GM12891 (cell line): ENCODE measurements around the gene CAPN11. TPM values are rescaled to one million over a fixed set of nuclear protein-coding genes. Genes with fewer than 3 reads are reported as not detected.

Experiments
- DNase-seq: peaks from one replicate; pipeline ENCODE4 v3.0.0; 2011; ENCODE audit warnings: low spot score; ENCODE audit not compliant: insufficient read length
- FAIRE-seq: peaks from 2 replicates; lab custom pipeline; 2011; peaks lifted over from hg19 to GRCh38; lab: Jason Lieb, UNC
- PAX5 ChIP-seq: IDR thresholded peaks from 2 replicates; pipeline ENCODE4 v1.6.1; 2011; ENCODE audit warnings: low read length, moderate library complexity, mild to moderate bottlenecking; ENCODE audit not compliant: insufficient read depth, severe bottlenecking
- POLR2A ChIP-seq: IDR thresholded peaks from 2 replicates; pipeline ENCODE4 v1.6.1; 2011; ENCODE audit warnings: low read depth, low read length, control low read depth
- POLR2AphosphoS5 ChIP-seq: IDR thresholded peaks from 2 replicates; pipeline ENCODE4 v1.6.1; 2011; ENCODE audit warnings: low read depth, low read length, control low read depth
- POU2F2 ChIP-seq: IDR thresholded peaks from 2 replicates; pipeline ENCODE4 v1.6.1; 2011; ENCODE audit warnings: low read depth, mild to moderate bottlenecking, control low read depth, low read length, moderate library complexity
- SPI1 ChIP-seq: IDR thresholded peaks from 2 replicates; pipeline ENCODE4 v1.6.1; 2011; ENCODE audit warnings: low read depth, low read length, control low read depth
- TAF1 ChIP-seq: IDR thresholded peaks from 2 replicates; pipeline ENCODE4 v1.6.1; 2011; ENCODE audit warnings: low read depth, low read length, control low read depth
- polyA plus RNA-seq: library from polyadenylated mRNA; unstranded; fragments of >200 nt; gene quantifications from one replicate; pipeline ENCODE4 v1.2.1, GENCODE V29; 2012; ENCODE audit warnings: low read depth, missing spikeins, inconsistent platforms; ENCODE audit not compliant: missing spikeins

The CAPN11 gene
- 1.2 TPM for polyA plus RNA-seq

DNA sequence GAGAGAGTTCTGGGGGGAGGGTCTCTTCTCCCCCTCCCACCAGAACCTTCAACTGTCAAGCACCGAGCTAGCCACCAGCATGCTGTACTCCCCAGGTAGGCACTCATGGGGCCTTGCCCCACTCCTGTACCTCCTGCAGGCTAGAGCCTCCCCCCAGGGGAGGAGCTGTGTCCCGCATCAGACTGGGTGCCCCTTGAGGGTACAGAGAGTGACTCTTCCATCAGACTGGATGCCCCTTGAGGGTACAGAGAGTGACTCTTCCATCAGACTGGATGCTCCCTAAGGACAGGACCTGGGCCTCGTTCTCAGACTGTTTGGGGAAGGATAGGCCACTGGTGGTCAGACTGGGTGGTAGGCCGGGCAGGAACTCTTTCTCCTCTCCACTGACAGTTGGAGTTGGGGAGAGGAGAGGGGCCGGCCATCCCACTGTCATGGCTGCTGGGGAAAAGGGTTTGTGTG is at the start of gene CAPN11:
CAPN11 (plus strand) TSS at position 51 of the 459 bp plus-strand sequence; CDS start at position 80, 29 bp downstream.
- DNase-seq (no peak), FAIRE-seq (no peak)
- TF ChIP-seq POLR2AphosphoS5 (no peak), SPI1 (no peak), POLR2A (no peak), POU2F2 (no peak), PAX5 (no peak), TAF1 (no peak)

DNA sequence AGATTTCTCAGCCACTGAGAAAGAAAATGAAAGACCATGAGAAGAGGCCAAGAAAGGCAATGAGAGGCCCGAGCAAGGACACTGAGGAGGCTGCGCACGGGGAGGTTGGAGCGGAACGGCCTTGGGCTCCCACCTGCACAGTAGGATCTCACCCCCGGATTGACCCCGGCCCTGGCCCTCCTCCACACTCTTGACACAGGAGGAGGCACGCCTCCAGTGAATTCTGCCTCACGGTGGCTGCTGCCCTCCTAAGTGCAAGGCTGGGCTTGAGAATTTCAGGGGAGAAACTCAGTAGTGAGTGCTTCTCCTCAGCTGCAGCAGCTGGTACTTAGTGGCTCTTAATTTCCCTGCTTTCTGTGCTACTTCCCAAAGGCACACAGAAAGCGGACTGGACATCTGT is 49.4 kb upstream of the CAPN11 start:
- TF ChIP-seq POU2F2, result no peak
- FAIRE-seq (no peak), DNase-seq (no peak)

DNA sequence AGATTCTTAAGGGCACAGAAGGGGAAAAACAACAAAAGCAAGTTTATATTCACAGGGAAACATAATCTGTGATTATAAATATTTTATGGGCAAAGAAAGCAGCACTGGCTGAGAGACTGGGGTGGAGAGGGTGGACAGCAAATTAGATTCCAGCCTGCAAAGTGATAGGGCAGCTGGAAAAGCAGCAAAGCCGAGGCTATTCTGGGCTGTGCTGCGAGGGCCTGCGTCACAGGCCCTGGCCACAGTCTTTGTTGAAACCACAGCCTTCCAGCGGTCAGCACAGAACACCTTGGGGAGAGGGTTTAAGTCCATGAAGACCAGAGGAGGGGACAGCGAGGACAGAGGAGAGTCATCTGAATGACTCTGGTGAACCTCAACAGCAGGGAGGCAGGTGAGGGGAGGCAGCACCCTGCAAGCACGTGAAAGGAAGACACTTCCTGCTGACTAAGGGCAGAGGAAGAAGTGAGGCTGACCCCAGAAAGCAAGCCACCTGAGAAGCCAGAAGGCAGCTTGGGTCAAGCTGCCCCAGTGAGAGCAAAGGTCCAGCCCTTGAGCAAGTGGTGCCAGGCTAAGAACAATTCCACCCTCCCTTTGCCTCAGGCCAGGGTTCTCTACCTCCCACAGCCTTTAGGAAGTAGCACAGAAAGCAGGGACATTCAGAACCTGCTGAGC is 48.5 kb upstream of the CAPN11 start:
- FAIRE-seq (no peak), DNase-seq (no peak)
- TF ChIP-seq TAF1 (no peak), POLR2A (no peak), SPI1 (no peak), PAX5 (no peak), POU2F2 (no peak), POLR2AphosphoS5 (no peak)

DNA sequence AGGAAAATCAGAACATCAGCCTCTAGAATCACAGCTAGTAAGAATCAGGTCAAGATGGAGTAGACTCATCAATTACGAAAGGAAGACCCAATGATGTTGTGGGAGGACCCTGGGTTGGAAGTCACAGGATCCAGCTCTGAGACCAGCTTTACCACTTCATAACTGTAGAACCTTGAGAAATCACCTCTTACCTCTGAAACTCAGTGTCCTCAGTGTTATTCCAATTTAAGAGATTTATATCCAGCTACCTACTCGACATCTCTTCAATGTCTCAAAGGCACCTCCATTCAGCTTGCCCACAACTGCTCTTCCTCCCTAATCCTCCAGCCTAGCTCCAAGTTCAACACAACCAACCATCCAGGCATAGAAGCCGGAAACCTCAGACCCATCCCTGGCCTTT is 47.7 kb upstream of the CAPN11 start:
- FAIRE-seq (no peak), DNase-seq (no peak)
- no peak for TF ChIP-seq POLR2A
- no peak for TF ChIP-seq SPI1
- TF ChIP-seq PAX5, result no peak
- no peak for TF ChIP-seq POU2F2

DNA sequence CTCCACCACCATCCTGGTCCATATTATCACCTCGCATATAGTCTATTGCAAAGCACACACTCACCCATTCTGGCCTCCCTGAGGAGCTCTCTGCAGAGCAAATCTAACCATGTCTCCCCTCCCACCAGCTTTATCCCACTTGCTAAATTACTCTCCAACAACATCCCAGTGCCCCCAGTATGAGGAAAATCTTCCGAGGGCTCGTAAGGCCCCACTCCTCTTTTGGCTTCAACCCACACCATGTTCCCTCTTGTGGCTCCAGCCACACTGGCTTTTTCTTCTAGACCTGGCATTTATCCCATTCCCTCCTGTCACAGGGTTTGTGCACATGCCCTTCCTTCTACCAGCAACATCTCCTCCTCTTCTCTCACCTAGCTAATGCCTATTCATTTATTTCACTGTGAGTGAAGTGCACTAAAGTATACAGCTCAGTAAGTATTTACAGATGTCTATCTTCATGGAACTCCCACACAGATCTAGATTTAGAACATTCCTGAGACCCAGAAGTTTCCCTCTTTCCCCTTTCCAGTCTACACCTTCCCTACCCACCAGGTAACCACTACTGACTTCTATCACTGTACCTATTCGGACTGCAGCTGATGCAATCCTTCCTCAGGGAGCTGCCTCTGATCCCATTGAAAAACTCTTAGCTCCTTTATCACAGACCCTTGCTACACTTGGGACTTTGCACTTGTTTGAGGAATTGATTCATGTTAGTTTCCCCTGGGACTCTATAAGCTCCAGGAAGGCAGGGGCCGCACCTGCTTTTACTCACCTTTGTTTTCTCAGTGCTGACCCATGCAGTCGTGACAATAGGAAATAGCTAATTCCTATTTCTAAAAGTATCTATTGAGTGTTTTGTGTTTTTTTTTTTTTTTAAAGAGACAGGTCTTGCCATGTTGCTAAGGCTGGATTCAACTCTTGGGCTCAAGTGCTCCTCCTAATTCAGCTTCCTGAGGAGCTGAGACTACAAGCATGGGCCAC is 46.9 kb upstream of the CAPN11 start:
- FAIRE-seq (no peak), DNase-seq (no peak)
- no peak for TF ChIP-seq PAX5
- 0 out of 2 replicates have a peak, but pooled peaks have one; percentile 10 for TF ChIP-seq POLR2AphosphoS5
- no peak for TF ChIP-seq TAF1

DNA sequence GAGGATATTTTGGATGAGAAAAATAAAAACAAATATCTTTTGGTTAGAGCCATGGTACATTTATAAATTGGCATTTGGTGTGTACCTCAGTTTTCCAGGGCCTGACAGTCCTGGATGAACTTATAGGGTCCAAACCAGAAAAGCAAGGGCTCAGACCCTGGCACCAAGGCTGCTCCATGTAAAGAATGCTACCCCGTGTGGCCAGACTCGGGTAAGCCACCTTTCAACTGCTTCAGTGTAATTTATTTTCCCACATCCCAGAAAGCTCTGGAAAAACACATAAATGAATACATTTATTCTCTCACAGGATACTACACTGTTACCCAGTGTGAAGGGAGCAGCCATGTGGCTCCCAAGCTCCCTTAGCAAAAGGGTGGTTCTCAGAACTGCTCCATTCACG is 45.2 kb upstream of the CAPN11 start:
- FAIRE-seq, result no peak
- TF ChIP-seq POLR2AphosphoS5 (no peak), SPI1 (no peak), PAX5 (no peak), POLR2A (no peak), TAF1 (no peak), POU2F2 (no peak)
- no peak for DNase-seq

DNA sequence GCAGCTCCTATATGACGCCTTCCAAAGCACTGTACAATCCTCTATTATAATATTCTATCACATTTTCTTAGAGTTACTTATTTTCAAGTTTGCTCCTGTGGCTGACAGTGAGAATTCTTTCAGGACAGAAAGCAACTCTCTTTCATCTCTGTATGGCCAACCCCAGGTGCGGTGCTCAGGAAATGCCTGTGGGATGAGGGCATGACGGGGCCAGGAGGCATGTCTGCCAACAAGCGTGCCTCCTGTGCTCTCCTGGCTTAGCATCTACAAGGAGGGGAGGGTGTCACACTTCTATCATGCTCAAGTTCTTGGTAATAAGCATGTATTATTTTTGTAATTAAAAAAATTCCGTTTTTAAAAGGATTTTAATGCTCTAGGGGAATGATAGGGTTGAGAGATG is 42.8 kb upstream of the CAPN11 start:
- FAIRE-seq, result no peak
- DNase-seq, result no peak
- no peak for TF ChIP-seq POLR2AphosphoS5
- TF ChIP-seq TAF1, result no peak
- TF ChIP-seq POU2F2, result no peak
- TF ChIP-seq POLR2A, result no peak
- no peak for TF ChIP-seq SPI1
- no peak for TF ChIP-seq PAX5

DNA sequence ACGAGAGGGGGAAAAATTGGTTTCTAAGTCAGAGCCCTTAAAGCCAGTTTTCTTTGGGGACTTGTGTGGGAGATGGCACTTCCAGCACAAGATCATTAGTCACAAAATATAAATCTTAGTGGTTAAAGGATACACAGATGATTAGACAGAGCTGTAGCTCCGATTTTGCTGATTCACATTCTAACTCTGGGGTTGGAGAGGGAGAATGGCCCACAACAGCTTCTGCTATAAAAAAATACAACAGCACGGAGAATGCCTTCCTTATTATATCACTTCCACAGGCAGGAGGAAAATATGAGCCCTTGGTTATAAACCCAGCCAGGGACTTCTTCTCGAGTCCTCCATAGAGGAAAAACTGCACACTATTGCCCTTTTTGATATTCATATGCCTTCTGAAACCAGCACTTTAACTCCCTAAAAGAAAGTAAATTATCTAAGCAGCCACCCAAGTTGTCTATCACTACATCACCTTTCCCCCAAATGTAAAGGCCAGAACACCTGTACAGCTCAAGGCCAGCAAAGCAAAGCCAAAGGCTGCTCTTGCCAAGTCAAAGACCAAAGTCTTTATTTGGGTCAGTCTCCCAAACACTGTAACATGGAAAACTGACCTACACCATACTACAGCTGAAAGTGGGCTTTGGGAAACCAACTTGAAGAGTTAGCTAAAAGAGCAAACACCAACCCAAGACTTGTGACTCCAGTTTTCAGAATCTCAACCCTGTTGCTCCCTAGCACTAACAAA is 41.8 kb upstream of the CAPN11 start:
- TF ChIP-seq TAF1 (no peak), PAX5 (no peak), POU2F2 (no peak), POLR2AphosphoS5 (no peak), SPI1 (no peak), POLR2A (no peak)
- DNase-seq, result no peak
- FAIRE-seq, result no peak

DNA sequence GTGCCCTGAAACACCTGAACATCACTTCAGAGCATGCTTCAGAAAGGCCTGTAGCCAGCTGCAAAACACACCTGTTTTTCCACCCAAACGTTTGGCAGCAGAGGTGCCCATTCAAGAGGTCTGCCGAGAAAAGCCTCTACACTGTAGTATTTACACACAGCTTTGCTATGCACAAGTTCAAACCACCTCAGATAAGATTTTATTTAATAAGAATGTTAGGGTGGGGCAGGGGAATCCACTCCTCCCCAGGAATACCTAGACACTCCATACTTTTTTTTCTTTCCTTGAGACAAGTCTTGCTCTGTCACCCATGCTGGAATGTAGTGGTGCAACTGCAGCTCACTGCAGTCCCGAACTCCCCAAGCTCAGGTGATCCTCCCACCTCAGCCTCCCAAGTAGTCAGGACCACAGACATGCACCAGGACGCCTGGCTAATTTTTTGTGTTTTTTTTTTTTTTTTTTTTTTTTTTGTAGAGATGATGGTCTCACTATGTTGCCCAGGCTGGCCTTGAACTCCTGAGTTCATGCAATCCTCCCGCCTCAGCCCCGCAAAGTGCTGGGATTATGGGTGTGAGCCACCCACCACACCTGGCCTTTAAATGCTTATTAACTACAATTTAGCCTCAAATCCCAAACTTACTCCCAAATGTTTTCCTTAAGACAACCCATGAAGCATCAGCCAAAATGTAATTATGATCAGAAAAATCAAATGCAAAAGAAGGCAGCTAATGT is 41.1 kb upstream of the CAPN11 start:
- TF ChIP-seq SPI1 (no peak), POU2F2 (no peak), POLR2A (no peak), POLR2AphosphoS5 (no peak), PAX5 (no peak), TAF1 (no peak)
- FAIRE-seq (no peak), DNase-seq (no peak)
